Measurements from ENCODE around the gene HSD11B2. TPM values are rescaled to one million over a fixed set of nuclear protein-coding genes. Genes with fewer than 3 reads are reported as not detected.

HSD11B2 gene
- total and polyA plus RNA-seq, 4 donors, result 3.0 to 9.3 (median 5.1) TPM

DNA sequence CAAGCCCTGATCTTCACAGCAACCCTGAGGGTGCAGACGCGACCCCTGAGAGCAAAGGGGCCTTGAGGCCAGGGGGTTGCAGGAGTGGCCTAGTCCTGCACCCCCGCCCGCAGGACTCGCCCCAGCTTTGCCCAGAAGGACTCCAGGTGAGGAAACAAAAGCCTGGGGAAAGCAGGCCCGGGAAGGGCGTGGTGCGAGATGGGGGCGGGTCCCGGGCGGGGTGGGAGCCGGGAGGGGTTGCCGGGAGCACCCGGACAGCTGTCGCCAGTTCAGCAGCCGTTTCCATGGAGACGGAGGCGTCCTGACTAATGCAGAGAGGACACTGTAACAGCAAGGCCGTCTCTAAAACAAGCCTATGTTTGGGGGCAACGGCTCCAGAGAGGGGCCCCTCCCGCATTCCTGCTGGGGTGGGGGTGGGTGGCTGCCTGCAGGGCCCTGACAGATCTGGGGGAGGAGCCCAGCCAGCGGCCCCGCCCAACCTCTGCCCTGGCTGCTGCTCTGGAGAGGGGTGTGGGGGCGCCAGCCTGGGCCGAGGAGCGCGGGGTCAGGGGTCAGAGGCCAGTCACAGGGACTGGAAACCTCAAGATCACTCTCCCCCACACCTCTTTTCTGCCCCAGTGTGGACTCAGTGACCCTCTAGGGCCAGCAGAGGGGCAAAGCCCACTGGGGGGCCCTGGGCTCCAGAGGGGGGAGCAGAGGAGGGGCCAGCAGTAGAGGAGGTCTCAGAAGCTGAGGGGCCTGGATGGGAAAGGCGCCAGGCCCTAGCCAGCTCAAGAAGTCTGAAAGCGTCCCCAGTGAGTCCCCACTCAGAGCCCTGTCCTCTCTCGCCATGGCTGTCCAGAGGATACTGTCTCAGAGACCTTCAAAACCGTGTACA is 34.5 kb upstream of the HSD11B2 start:
- WGBS (ENCODE audit: insufficient coverage), result 19% methylated on average over 29 of the region's 31 CpGs
- Histone ChIP-seq H3K4me3 (ENCODE audit: low read depth, low read length) (no peak overlapping the region), H3K27me3 (ENCODE audit: control insufficient read depth, insufficient read depth, low read length) (peaks cover 10% of the 10 kb centered on the region), H3K4me1 (ENCODE audit: control insufficient read depth, insufficient read depth, low read length) (peaks cover 90% of the 10 kb centered on the region), H3K27ac (ENCODE audit: low read depth, low read length) (peak overlapping the region; percentile 58), H3K9me3 (ENCODE audit: control insufficient read depth, insufficient read depth, low read length) (no peaks in the 10 kb centered on the region), H3K36me3 (ENCODE audit: control insufficient read depth, insufficient read depth, low read length) (peaks cover 25% of the 10 kb centered on the region)
- peak in 3 of 6 donors; percentile 74 to 91 (median 90) for DNase-seq (ENCODE audit: low read depth in 4 of 6, low spot score in 6 of 6)

DNA sequence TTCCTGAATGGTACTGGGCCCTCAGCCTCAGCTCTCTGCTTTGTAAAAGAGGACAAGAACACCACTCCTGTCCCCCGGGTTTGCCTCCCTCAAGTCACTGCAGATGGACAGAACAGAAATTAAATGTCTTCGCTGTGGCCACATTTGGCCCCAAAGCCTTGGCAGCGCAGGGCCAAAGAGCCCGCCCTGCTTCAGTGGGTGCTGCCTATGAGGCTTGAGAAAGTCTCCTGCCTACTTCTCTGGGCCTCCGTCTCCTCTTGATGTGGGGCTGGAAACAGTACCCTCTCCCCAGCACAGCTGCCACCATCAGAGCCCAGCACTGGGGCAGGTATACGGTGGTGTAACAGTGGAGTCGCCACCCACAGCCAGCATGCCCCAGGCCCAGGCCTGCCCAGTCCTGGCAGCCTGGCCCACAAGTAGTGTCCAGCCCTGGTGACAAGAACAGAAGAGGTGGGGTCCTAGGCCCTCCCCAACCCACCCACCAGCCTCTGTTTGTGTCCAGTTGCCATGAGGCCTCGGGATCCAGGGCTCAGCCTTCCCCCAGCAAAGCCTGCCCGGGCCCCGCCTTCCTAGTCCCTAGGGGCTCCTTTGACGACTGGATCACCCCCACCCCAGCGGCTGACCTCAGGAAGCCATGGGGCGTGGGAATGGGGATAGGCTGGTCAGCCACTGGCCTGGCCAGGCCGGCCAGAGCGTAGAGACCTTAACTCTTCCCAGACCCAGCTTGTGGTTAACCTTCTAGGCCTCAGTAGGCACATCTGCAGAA is 33.7 kb upstream of the HSD11B2 start:
- WGBS (ENCODE audit: insufficient coverage), result 66% methylated on average over 8 of the region's 15 CpGs

DNA sequence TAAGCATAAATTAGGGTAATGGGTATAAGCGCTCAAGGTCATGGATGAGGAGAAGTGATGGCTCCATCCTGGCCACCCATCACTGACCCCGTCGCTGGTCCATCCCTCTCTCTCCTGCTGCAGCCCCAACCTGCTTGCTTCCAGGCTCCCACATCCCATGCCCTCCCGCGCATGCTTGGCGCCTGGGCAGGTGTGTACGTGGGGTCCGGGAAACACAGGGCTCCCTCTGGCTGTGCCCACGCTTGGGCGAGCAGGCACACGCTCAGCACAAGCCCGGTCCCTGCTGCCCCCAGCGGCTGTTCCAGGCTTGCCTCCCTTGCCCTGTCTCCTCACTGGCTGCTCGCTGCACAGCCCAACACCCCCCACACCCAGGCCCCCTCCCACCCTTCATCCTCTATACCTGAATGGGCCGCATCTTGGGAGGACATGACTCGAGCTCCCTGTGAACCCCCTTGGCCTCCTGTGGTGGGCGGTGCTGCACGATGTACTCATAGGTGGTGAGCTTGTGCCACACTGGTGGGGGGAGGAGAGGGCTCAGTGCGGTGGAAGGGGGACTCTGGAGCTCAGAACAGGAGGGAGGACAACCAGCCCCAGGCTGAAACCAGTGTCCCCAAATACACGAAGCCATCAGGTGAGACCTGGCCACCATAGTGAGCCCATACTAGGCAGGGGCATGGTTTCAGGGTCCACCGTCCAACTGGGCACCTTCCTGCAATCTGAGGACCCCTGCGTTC is 32.9 kb upstream of the HSD11B2 start:
- peaks cover 75% of the 10 kb centered on the region for H3K4me1 ChIP-seq (ENCODE audit: control insufficient read depth, insufficient read depth, low read length)
- H3K36me3 ChIP-seq (ENCODE audit: control insufficient read depth, insufficient read depth, low read length), result peaks cover 18% of the 10 kb centered on the region
- peaks cover 10% of the 10 kb centered on the region for H3K27me3 ChIP-seq (ENCODE audit: control insufficient read depth, insufficient read depth, low read length)
- H3K27ac ChIP-seq (ENCODE audit: low read depth, low read length), result no peak overlapping the region
- no peaks in the 10 kb centered on the region for H3K9me3 ChIP-seq (ENCODE audit: control insufficient read depth, insufficient read depth, low read length)
- no peak for DNase-seq (ENCODE audit: low read depth in 4 of 6, low spot score in 6 of 6)
- WGBS (ENCODE audit: insufficient coverage), result 84% methylated on average over 22 of the region's 22 CpGs
- no peak overlapping the region for H3K4me3 ChIP-seq (ENCODE audit: low read depth, low read length)

More for the DNA sequence above, 33.7 kb upstream of the HSD11B2 start:
- Histone ChIP-seq H3K4me3 (ENCODE audit: low read depth, low read length) (no peak overlapping the region), H3K27me3 (ENCODE audit: control insufficient read depth, insufficient read depth, low read length) (peaks cover 10% of the 10 kb centered on the region), H3K4me1 (ENCODE audit: control insufficient read depth, insufficient read depth, low read length) (peaks cover 82% of the 10 kb centered on the region), H3K27ac (ENCODE audit: low read depth, low read length) (peak overlapping the region; percentile 58), H3K36me3 (ENCODE audit: control insufficient read depth, insufficient read depth, low read length) (peaks cover 22% of the 10 kb centered on the region), H3K9me3 (ENCODE audit: control insufficient read depth, insufficient read depth, low read length) (no peaks in the 10 kb centered on the region)
- DNase-seq (ENCODE audit: low read depth in 4 of 6, low spot score in 6 of 6), result peak in 1 of 6 donors; percentile 16

DNA sequence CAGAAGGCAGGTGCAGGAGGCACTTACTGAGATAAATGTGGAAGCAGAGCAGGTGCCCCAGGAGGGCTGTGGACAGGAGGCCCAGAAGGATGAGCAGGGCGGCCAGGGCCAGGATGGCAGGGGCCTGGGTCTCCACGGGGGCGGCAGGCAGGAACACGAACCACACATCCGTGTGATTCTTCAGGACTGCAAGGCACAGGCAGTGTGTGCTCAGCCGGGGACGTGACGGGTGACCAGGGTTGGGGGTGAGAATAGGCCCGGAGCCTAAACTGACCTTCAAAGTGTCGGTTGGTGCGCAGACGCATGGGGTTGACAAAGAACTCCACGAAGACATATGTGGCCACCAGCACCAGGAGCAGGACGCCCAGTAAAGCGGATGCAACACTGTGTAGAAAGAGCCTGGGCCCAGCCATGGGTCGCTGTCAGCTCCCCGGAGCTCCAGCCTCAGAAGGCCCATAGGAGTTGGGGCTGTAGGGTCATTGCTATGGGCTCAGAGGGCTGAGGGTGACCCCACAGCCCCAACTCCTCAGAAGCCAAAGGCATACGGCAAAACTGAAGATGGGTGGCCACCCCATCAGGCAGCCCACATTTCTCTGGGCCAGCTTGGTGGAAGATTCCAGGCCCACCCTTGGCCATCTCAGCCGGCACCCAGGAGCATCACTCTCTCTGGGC is 32.2 kb upstream of the HSD11B2 start:
- 92% methylated on average over 18 of the region's 19 CpGs for WGBS (ENCODE audit: insufficient coverage)
- Histone ChIP-seq H3K27ac (ENCODE audit: low read depth, low read length) (no peak overlapping the region), H3K4me3 (ENCODE audit: low read depth, low read length) (no peak overlapping the region)

DNA sequence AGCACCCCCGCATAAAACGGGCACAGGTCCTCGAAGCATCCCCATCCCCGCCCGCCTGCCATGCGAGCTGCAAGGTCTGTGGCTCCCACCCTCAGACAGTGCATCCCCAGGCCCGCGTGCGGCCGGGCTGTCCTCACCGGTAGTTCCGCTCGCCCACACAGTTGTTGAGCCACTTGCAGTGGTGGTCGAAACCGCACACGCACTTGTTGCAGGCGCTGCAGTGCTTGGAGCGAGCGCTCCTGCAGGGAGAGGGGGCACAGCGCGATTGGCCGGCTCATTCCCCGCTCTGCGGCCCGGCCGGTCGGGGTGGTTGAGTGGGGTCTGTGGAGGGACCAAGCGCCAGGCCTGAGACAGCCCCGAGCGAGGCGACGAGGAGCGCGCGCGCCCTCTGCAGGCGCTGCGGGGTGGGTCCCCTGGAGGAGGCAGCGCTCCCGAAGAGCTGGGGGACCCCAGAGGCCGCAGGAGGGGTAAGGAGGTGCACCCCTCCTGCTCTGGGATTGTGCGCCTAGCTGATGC is 31.6 kb upstream of the HSD11B2 start:
- DNase-seq (ENCODE audit: low read depth in 4 of 6, low spot score in 6 of 6), result peak in 2 of 6 donors; percentile 77 to 80
- H3K27ac ChIP-seq (ENCODE audit: low read depth, low read length), result peak overlapping the region; percentile 40
- WGBS (ENCODE audit: insufficient coverage), result 24% methylated on average over 42 of the region's 42 CpGs
- H3K36me3 ChIP-seq (ENCODE audit: control insufficient read depth, insufficient read depth, low read length), result peaks cover 23% of the 10 kb centered on the region
- H3K4me3 ChIP-seq (ENCODE audit: low read depth, low read length), result no peak overlapping the region
- peaks cover 67% of the 10 kb centered on the region for H3K4me1 ChIP-seq (ENCODE audit: control insufficient read depth, insufficient read depth, low read length)
- H3K27me3 ChIP-seq (ENCODE audit: control insufficient read depth, insufficient read depth, low read length), result peaks cover 7% of the 10 kb centered on the region
- H3K9me3 ChIP-seq (ENCODE audit: control insufficient read depth, insufficient read depth, low read length), result no peaks in the 10 kb centered on the region

More for the DNA sequence above, 32.2 kb upstream of the HSD11B2 start:
- no peaks in the 10 kb centered on the region for H3K9me3 ChIP-seq (ENCODE audit: control insufficient read depth, insufficient read depth, low read length)
- H3K36me3 ChIP-seq (ENCODE audit: control insufficient read depth, insufficient read depth, low read length), result peaks cover 17% of the 10 kb centered on the region
- peaks cover 10% of the 10 kb centered on the region for H3K27me3 ChIP-seq (ENCODE audit: control insufficient read depth, insufficient read depth, low read length)
- peaks cover 71% of the 10 kb centered on the region for H3K4me1 ChIP-seq (ENCODE audit: control insufficient read depth, insufficient read depth, low read length)
- DNase-seq (ENCODE audit: low read depth in 4 of 6, low spot score in 6 of 6), result no peak

DNA sequence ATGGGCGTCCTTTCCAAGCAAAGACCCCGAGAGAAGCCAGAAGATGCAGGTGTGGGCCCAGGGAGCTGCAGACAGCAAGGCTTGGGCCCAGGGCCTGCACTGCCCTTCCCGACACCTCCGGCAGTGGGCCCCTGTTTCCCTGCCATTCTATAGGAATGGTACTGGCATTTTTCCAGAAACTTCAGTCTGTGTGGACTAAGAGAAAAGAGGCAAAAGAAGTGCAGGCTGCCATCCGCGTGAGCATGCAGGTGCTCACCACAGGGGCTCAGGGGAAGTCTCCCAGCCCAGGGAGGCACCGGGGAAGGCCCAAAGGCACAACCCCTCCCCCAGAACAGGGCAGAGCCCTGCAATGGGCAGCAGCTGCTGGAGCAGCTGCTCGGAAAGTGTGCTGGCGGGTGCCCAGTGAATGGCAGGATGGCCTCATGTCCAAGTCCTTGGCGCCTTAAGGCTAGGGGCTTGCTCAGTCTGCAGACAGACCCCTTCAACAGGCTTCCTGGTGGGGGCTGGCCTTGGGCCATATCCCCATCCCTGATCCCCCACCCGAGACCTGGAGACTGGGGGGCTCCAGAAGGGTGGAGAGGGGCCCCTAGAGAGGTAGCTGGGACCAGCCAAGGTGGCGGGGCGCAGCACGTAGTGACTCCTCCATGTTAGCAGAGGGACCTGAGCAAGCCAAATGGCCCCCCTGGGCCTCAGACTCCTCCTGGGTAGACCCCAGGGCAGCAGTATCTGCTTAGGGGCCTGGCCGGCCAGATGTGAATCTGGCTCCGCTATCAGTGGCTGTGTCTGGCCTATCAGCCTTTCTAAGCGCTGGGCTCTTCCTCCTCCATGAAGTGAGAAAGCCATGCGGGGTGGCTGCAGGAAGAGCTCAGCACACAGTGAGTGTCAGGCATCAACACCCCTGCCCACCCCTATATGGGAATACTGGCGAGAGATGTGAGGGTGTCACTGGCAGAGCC is 30.9 kb upstream of the HSD11B2 start:
- H3K4me3 ChIP-seq (ENCODE audit: low read depth, low read length), result no peak overlapping the region

DNA sequence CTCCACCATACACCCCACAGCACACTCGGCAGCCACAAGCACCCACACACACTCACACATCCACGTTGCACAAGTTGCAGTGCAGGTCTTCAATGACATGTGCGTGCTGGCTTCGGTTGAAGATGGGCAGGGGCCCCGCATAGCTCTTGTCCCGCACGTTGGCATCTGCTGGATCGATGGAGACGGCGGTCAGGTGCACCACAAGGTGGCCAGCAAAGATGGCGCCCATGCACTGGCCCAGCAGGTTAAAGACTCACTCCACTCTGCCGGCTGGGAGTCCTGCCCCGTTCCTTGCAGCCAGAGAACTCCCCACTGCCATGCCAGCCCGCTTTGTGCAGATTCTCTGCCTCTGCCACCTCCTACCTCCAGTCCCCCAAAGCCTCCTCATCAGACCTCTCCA is 30.0 kb upstream of the HSD11B2 start:
- no peaks in the 10 kb centered on the region for H3K9me3 ChIP-seq (ENCODE audit: control insufficient read depth, insufficient read depth, low read length)
- no peak overlapping the region for H3K4me3 ChIP-seq (ENCODE audit: low read depth, low read length)
- no peaks in the 10 kb centered on the region for H3K27me3 ChIP-seq (ENCODE audit: control insufficient read depth, insufficient read depth, low read length)
- peaks cover 28% of the 10 kb centered on the region for H3K36me3 ChIP-seq (ENCODE audit: control insufficient read depth, insufficient read depth, low read length)
- DNase-seq (ENCODE audit: low read depth in 4 of 6, low spot score in 6 of 6), result no peak
- no peak overlapping the region for H3K27ac ChIP-seq (ENCODE audit: low read depth, low read length)
- peaks cover 56% of the 10 kb centered on the region for H3K4me1 ChIP-seq (ENCODE audit: control insufficient read depth, insufficient read depth, low read length)
- 96% methylated on average over 14 of the region's 14 CpGs for WGBS (ENCODE audit: insufficient coverage)

More for the DNA sequence above, 30.9 kb upstream of the HSD11B2 start:
- Histone ChIP-seq H3K36me3 (ENCODE audit: control insufficient read depth, insufficient read depth, low read length) (peaks cover 27% of the 10 kb centered on the region), H3K9me3 (ENCODE audit: control insufficient read depth, insufficient read depth, low read length) (no peaks in the 10 kb centered on the region), H3K27ac (ENCODE audit: low read depth, low read length) (peak overlapping the region; percentile 40), H3K4me1 (ENCODE audit: control insufficient read depth, insufficient read depth, low read length) (peaks cover 63% of the 10 kb centered on the region), H3K27me3 (ENCODE audit: control insufficient read depth, insufficient read depth, low read length) (peaks cover 4% of the 10 kb centered on the region)
- 45% methylated on average over 17 of the region's 19 CpGs for whole genome bisulfite sequencing (ENCODE audit: insufficient coverage)
- DNase-seq (ENCODE audit: low read depth in 4 of 6, low spot score in 6 of 6), result peak in 2 of 6 donors; percentile 55 to 74

DNA sequence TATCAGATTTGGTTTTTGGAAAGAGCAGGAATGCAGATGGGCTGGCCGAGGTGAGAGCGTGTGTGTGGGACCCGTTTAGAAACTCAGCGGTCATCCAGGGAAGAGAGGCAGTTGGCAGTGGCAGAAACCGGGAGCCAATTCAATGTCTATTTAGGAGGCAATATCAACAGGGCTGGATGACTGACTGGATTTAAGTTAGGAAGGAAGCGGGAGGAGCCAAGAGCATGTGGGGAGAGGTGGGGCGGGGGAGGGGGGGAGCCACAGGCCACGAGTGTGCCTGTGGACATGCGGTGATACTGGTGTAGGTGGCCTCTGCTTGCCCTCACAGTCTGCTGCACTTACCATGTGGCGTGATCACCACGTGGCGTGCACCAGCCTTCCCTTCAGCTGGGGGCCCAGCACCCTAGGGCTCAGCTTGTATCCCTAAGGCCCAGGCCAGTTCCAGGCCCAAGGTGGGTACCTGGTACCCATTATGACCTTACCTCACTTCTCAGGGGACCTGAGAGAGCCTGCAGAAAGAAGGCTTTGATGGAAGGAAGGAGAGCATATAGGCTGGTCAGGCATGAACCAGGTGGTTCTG is 26.9 kb upstream of the HSD11B2 start:
- H3K4me3 ChIP-seq (ENCODE audit: low read depth, low read length), result no peak overlapping the region
- WGBS (ENCODE audit: insufficient coverage), result 85% methylated on average over 12 of the region's 12 CpGs
- no peak for DNase-seq (ENCODE audit: low read depth in 4 of 6, low spot score in 6 of 6)
- no peaks in the 10 kb centered on the region for H3K9me3 ChIP-seq (ENCODE audit: control insufficient read depth, insufficient read depth, low read length)
- peaks cover 29% of the 10 kb centered on the region for H3K36me3 ChIP-seq (ENCODE audit: control insufficient read depth, insufficient read depth, low read length)
- no peaks in the 10 kb centered on the region for H3K27me3 ChIP-seq (ENCODE audit: control insufficient read depth, insufficient read depth, low read length)
- H3K4me1 ChIP-seq (ENCODE audit: control insufficient read depth, insufficient read depth, low read length), result peaks cover 45% of the 10 kb centered on the region
- no peak overlapping the region for H3K27ac ChIP-seq (ENCODE audit: low read depth, low read length)
